Lower lobe of right lung (tissue), 2 donors: ENCODE results near the gene PLXNA4. TPM values are rescaled to one million over a fixed set of nuclear protein-coding genes. Genes with fewer than 3 reads are reported as not detected.

Source experiments
- ATAC-seq, 2 donors: fragments of 200-7000 bp; cut with Tn5 transposase; one replicate each; pipeline ENCODE4 v1.9.1; 2020 to 2022; ENCODE audit warnings: mild to moderate bottlenecking in 2 of 2, moderate library complexity in 2 of 2
- DNase-seq: peaks from one replicate; pipeline ENCODE4 v3.0.0-alpha.2; 2020
- H3K27ac ChIP-seq: fragments of 200-600 bp; one replicate; pipeline ENCODE4 v1.8.0; 2022
- H3K27me3 ChIP-seq: fragments of 200-600 bp; one replicate; pipeline ENCODE4 v1.8.0; 2022; ENCODE audit warnings: low read depth
- H3K36me3 ChIP-seq: fragments of 200-600 bp; one replicate; pipeline ENCODE4 v1.8.0; 2022; ENCODE audit warnings: mild to moderate bottlenecking
- H3K4me1 ChIP-seq: fragments of 200-600 bp; one replicate; pipeline ENCODE4 v1.8.0; 2022
- H3K4me3 ChIP-seq: fragments of 200-600 bp; one replicate; pipeline ENCODE4 v1.8.0; 2022; ENCODE audit warnings: mild to moderate bottlenecking
- H3K9me3 ChIP-seq: fragments of 200-600 bp; one replicate; pipeline ENCODE4 v1.8.0; 2022
- CTCF ChIP-seq: fragments of 200-600 bp; IDR thresholded peaks from one replicate; pipeline ENCODE4 v1.8.0; 2022; ENCODE audit warnings: antibody characterized with exemption, mild to moderate bottlenecking
- intact Hi-C: fragments of 100-400 bp; cut with DNase I; formaldehyde crosslinking; loops from one replicate; pipeline ENCODE4 v1.11.0; 2022
- total RNA-seq: library from RNA; stranded (reverse); fragmentation: NEBNext Ultra II Directional; extraction: Animal tissue kit (Norgen Biotek cat#: 25700); gene quantifications from one replicate; pipeline ENCODE4 v1.2.1, GENCODE V29; 2021
- donor health status: DM: no; HTN: yes; CAD: no; lungs with severe emphysema.

The PLXNA4 gene
- total RNA-seq, 1 donor from 2014 or later: 4.3 TPM

GRCh38 chr7:132216847-132217525, 359.3 kb downstream of the PLXNA4 start:
- H3K9me3 ChIP-seq: no peaks in the 10 kb centered on the region
- no peak overlapping the region for H3K27ac ChIP-seq
- H3K4me3 ChIP-seq: no peak overlapping the region
- no peaks in the 10 kb centered on the region for H3K36me3 ChIP-seq
- ATAC-seq: no peak
- no peak for TF ChIP-seq CTCF
- intact Hi-C loops: no loop called here
- no peak for DNase-seq
- H3K27me3 ChIP-seq: no peaks in the 10 kb centered on the region
- H3K4me1 ChIP-seq: no peaks in the 10 kb centered on the region

- no peak for DNase-seq
- Histone ChIP-seq H3K4me1 (no peaks in the 10 kb centered on the region), H3K27ac (no peak overlapping the region), H3K9me3 (no peaks in the 10 kb centered on the region), H3K36me3 (no peaks in the 10 kb centered on the region), H3K4me3 (no peak overlapping the region), H3K27me3 (no peaks in the 10 kb centered on the region)
- ATAC-seq: no peak
- no peak for TF ChIP-seq CTCF
- intact Hi-C loops: no loop called here
These were observed 361.8 kb downstream of the PLXNA4 start for GRCh38 chr7:132214452-132214851.

GRCh38 chr7:132213583-132213982, 362.7 kb downstream of the PLXNA4 start:
- intact Hi-C loops: no loop called here
- Histone ChIP-seq H3K4me3 (no peak overlapping the region), H3K27ac (no peak overlapping the region), H3K4me1 (no peaks in the 10 kb centered on the region), H3K27me3 (no peaks in the 10 kb centered on the region), H3K9me3 (no peaks in the 10 kb centered on the region), H3K36me3 (no peaks in the 10 kb centered on the region)
- DNase-seq: no peak
- TF ChIP-seq CTCF: no peak
- ATAC-seq: no peak

GRCh38 chr7:132211971-132212370, 364.3 kb downstream of the PLXNA4 start:
- Histone ChIP-seq H3K4me1 (no peaks in the 10 kb centered on the region), H3K36me3 (no peaks in the 10 kb centered on the region), H3K9me3 (no peaks in the 10 kb centered on the region), H3K4me3 (no peak overlapping the region), H3K27me3 (no peaks in the 10 kb centered on the region), H3K27ac (no peak overlapping the region)
- intact Hi-C loops: no loop called here
- ATAC-seq: no peak
- no peak for DNase-seq
- no peak for TF ChIP-seq CTCF

- intact Hi-C loops: no loop called here
- ATAC-seq: no peak
- Histone ChIP-seq H3K36me3 (no peaks in the 10 kb centered on the region), H3K9me3 (no peaks in the 10 kb centered on the region), H3K27me3 (no peaks in the 10 kb centered on the region), H3K4me1 (no peaks in the 10 kb centered on the region), H3K27ac (no peak overlapping the region), H3K4me3 (no peak overlapping the region)
- DNase-seq: no peak
- TF ChIP-seq CTCF: no peak
These were observed 365.4 kb downstream of the PLXNA4 start for GRCh38 chr7:132210821-132211220.
